ENCODE measurements around the gene ZNF638.

DNA sequence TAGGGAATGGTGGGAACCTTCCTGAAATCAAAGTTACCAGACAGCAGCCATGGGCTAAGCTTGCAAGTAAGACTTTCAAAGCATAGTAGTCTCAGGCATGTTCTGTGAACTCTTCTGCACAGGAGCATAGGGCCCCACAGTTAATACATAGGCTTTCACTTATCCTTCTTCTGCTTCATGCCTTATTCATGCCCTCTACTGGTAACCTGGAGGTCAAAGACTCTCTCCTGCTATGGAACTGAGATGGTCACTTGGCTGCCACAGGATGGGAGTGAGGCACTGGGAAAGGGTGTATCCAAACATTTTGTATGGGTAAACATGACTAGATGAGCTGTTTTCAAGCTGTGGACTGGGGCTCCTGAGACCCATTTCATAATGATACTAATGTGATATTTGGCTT is 49.1 kb upstream of the ZNF638 start:
- TF ChIP-seq, protein P1, sequence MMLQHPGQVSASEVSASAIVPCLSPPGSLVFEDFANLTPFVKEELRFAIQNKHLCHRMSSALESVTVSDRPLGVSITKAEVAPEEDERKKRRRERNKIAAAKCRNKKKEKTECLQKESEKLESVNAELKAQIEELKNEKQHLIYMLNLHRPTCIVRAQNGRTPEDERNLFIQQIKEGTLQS (IDR thresholded peaks at IDR 0.05; ENCODE audit: insufficient read depth, low read depth, low read length), result no peak
- TF ChIP-seq, protein P2, sequence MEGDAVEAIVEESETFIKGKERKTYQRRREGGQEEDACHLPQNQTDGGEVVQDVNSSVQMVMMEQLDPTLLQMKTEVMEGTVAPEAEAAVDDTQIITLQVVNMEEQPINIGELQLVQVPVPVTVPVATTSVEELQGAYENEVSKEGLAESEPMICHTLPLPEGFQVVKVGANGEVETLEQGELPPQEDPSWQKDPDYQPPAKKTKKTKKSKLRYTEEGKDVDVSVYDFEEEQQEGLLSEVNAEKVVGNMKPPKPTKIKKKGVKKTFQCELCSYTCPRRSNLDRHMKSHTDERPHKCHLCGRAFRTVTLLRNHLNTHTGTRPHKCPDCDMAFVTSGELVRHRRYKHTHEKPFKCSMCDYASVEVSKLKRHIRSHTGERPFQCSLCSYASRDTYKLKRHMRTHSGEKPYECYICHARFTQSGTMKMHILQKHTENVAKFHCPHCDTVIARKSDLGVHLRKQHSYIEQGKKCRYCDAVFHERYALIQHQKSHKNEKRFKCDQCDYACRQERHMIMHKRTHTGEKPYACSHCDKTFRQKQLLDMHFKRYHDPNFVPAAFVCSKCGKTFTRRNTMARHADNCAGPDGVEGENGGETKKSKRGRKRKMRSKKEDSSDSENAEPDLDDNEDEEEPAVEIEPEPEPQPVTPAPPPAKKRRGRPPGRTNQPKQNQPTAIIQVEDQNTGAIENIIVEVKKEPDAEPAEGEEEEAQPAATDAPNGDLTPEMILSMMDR (IDR thresholded peaks at IDR 0.05; ENCODE audit: control extremely low read depth in 1 of 3, insufficient read depth in 1 of 3, low read depth in 1 of 3, low read length in 3 of 3), result peak in 2 of 3 experiments; percentile 34 to 37; a peak in 3 of 4 replicates
- TF ChIP-seq POLR2AphosphoS5 (IDR thresholded peaks at IDR 0.05; ENCODE audit: low read depth, low read length), result no peak
- no peak for TF ChIP-seq EZH2 (IDR thresholded peaks at IDR 0.05; ENCODE audit: low read depth, low read length, severe bottlenecking)
- no peak for TF ChIP-seq RNF2 (IDR thresholded peaks at IDR 0.05; ENCODE audit: borderline replicate concordance, low read depth, low read length, missing control alignments, poor library complexity, severe bottlenecking)
- TF ChIP-seq TAF1 (IDR thresholded peaks at IDR 0.05; ENCODE audit: low read depth, low read length), result no peak
- TF ChIP-seq JUN (IDR thresholded peaks at IDR 0.05; ENCODE audit: low read depth, low read length), result no peak

Measured in H1 (cell line).